ENCODE results near the gene COL6A2. TPM values are rescaled to one million over a fixed set of nuclear protein-coding genes. Genes with fewer than 3 reads are reported as not detected.

Gene COL6A2
- total RNA-seq, 2 donors from 2014 or later, result 249 to 252 TPM

DNA sequence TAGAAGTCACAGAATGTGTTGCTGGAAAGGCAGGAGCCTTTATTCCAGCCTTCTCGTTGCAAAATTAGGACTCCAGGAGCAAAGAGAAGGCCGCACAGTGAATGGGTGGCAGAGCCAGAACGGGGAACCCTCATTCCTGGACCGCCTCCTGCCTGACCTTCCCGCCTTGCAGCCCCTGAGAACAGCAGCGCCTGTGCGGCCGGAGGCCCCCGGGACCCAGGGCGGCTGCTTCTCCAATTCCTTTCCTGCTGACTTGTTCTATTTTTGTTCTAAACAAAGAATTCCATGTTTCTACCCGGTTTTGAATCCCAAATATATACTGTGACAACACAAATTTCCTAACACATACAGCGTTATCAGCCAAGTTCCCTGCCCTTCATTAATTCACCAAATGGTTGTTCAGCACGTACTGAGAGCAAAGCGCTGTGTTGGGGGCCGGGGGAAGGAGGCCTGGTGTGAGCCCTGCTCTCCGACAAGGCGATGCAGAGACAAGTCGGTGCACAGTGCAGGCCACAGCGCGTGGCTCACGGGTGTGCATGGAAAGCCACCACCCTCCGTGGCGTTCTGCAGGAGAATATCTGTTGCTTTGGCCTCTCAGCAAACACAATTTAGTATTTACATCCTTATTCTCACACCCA lies 31.9 kb upstream of the COL6A2 start:
- TF ChIP-seq, protein P1, sequence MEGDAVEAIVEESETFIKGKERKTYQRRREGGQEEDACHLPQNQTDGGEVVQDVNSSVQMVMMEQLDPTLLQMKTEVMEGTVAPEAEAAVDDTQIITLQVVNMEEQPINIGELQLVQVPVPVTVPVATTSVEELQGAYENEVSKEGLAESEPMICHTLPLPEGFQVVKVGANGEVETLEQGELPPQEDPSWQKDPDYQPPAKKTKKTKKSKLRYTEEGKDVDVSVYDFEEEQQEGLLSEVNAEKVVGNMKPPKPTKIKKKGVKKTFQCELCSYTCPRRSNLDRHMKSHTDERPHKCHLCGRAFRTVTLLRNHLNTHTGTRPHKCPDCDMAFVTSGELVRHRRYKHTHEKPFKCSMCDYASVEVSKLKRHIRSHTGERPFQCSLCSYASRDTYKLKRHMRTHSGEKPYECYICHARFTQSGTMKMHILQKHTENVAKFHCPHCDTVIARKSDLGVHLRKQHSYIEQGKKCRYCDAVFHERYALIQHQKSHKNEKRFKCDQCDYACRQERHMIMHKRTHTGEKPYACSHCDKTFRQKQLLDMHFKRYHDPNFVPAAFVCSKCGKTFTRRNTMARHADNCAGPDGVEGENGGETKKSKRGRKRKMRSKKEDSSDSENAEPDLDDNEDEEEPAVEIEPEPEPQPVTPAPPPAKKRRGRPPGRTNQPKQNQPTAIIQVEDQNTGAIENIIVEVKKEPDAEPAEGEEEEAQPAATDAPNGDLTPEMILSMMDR (IDR thresholded peaks at IDR 0.05), result no peak
- Histone ChIP-seq H3K27ac (peak overlapping the region; percentile 69 to 81), H3K36me3 (no peaks in the 10 kb centered on the region), H3K4me1 (peaks cover 0 to 31% of the 10 kb centered on the region in 2 donors), H3K4me3 (no peak overlapping the region), H3K9me3 (peaks cover 0 to 10% of the 10 kb centered on the region in 2 donors), H3K27me3 (no peaks in the 10 kb centered on the region)
- DNase-seq (ENCODE audit: low spot score), result peak; percentile 55

DNA sequence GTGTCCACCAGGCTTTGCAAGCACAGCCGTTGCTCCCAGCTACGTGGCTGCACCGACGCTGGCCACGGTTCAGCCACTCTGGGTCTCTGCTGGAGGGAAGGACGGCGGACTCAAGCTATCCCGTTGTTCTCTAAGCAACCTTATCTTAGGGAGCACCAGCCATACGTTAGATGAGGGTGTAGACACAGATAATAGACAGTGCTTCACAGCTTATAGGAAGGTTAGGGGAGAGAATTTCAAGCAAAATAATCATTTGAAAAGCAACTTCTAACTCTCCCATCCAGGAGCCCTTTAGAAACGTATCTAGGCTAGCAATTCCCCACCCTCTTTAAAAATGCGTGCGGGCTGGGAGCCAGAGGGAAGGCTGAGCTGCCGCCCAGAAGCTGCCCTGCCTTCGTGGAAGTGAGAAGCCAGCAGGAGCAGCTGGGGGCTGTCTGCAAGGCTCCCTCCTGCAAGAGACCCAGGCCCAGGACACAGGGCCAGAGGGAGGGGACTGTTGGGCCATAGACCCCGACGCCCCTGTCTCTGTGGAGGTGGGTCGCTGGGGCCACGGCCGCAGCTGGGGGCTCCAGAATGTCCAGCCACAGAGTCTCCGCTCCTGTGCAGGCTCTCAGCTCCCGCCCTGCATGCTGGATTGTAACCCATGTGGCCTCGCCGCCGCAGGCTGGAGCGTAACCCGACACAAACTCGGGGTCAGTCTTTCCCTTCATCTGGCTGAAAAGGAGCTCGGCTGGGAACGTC lies 31.2 kb upstream of the COL6A2 start:
- TF ChIP-seq, protein P1 (IDR thresholded peaks at IDR 0.05), result no peak

DNA sequence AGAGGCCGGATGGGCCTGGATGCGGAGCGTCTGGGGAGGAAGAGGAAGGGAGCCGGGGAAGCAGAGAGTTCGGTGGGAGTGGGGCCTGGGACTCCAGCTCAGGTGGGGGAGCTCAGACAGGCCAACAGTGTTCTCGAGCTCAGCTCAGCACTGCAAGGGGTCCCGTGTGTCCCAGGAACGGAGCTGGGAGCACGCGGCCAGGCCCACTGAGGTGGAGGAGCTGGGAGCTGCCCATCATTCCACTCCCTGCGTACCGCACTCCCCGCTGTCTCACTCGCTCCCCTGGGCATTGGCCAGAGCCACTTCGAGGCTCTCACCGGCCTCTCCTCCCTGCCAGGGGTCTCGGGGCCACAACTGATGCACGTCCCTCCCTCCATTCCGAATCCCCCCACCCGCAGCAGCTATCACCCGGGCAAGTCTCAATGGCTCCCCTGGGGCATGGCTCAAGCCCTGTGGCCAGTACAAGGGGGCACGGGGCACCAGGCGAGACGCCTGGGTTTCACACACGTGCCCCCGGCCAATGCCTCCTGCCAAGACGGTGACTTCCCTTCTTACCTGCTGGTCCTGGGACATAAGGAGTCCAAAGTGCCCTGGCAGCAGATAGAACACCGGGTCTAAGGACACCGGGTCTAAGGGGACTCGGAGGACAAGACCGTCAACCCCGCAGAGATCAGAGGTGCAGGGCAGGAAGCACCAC lies 30.3 kb upstream of the COL6A2 start:
- DNase-seq (ENCODE audit: low spot score), result peak; percentile 47
- TF ChIP-seq, protein P1 (IDR thresholded peaks at IDR 0.05), result no peak

More for the DNA sequence above, 31.2 kb upstream of the COL6A2 start:
- Histone ChIP-seq H3K9me3 (peaks cover 0 to 5% of the 10 kb centered on the region in 2 donors), H3K27ac (peak overlapping the region; percentile 69 to 81), H3K4me3 (no peak overlapping the region), H3K4me1 (peaks cover 0 to 31% of the 10 kb centered on the region in 2 donors), H3K27me3 (no peaks in the 10 kb centered on the region), H3K36me3 (no peaks in the 10 kb centered on the region)
- DNase-seq (ENCODE audit: low spot score), result peak; percentile 66

DNA sequence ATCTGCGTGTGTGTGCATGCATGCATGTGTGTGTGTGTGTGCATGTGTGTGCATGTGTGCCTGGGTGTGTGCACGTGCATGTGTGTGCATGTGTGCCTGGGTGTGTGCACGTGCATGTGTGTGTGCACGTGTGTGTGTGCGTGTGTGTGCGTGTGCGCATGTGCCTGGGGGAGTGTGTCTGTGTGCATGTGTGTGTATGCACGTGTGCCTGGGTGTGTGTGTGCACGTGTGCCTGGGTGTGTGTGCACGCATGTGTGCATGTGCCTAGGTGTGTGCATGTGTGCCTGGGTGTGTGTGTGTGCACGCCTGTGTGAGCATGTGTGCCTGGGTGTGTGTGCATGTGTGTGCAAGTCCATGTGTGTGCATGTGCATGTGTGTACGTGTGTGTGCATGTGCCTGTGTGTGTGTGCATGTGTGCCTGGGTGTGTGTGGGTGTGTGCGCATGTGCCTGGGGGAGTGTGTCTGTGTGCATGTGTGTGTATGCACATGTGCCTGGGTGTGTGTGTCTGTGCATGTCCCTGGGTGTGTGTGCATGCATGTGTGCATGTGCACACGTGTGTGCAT lies 29.3 kb upstream of the COL6A2 start:
- TF ChIP-seq, protein P1 (IDR thresholded peaks at IDR 0.05), result no peak
- no peak for DNase-seq (ENCODE audit: low spot score)

More for the DNA sequence above, 30.3 kb upstream of the COL6A2 start:
- Histone ChIP-seq H3K36me3 (no peaks in the 10 kb centered on the region), H3K27me3 (no peaks in the 10 kb centered on the region), H3K9me3 (no peaks in the 10 kb centered on the region), H3K4me3 (no peak overlapping the region), H3K4me1 (peaks cover 0 to 31% of the 10 kb centered on the region in 2 donors), H3K27ac (peak overlapping the region; percentile 69 to 81)

DNA sequence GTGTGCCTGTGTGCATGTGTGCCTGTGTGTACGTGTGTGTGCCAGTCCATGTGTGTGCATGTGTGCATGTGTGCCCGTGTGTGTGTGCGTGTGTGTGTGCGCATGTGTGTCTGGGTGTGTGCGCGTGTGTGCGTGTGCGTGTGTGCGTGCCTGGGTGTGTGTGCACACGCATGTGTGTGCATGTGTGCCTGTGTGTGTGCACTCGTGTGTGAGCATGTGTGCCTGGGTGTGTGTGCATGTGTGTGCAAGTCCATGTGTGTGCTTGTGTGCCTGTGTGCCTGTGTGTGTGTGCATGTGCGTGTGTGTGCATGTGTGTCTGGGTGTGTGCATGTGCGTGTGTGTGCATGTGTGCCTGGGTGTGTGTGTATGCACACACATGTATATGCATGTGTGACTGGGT lies 28.7 kb upstream of the COL6A2 start:
- Histone ChIP-seq H3K36me3 (no peaks in the 10 kb centered on the region), H3K4me3 (no peak overlapping the region), H3K9me3 (no peaks in the 10 kb centered on the region), H3K27me3 (no peaks in the 10 kb centered on the region), H3K27ac (no peak overlapping the region), H3K4me1 (peaks cover 0 to 31% of the 10 kb centered on the region in 2 donors)
- TF ChIP-seq, protein P1 (IDR thresholded peaks at IDR 0.05), result no peak
- DNase-seq (ENCODE audit: low spot score), result no peak

More for the DNA sequence above, 29.3 kb upstream of the COL6A2 start:
- Histone ChIP-seq H3K4me1 (peaks cover 0 to 31% of the 10 kb centered on the region in 2 donors), H3K9me3 (no peaks in the 10 kb centered on the region), H3K36me3 (no peaks in the 10 kb centered on the region), H3K4me3 (no peak overlapping the region), H3K27ac (no peak overlapping the region), H3K27me3 (no peaks in the 10 kb centered on the region)
